HG02571 (cell line): Measurements from ENCODE around the gene TRANK1.

Experiments used
- ATAC-seq: cut with Tn5 transposase; IDR thresholded peaks from one replicate; pipeline ENCODE4 v1.9.1; 2021; ENCODE audit warnings: mild to moderate bottlenecking, moderate library complexity; ENCODE audit not compliant: unreplicated experiment

The TRANK1 gene

GRCh38 chr3:36813305-36813704 lies 131.5 kb downstream of the TRANK1 start:
- ATAC-seq: no peak

- no peak for ATAC-seq
Observed at GRCh38 chr3:36812240-36812639, 132.6 kb downstream of the TRANK1 start.

- no peak for ATAC-seq
Observed at GRCh38 chr3:36811768-36812167, 133.1 kb downstream of the TRANK1 start.

GRCh38 chr3:36804295-36805055 lies 140.4 kb downstream of the TRANK1 start:
- no peak for ATAC-seq

GRCh38 chr3:36803091-36803791 lies 141.6 kb downstream of the TRANK1 start:
- no peak for ATAC-seq

- no peak for ATAC-seq
Observed at GRCh38 chr3:36800533-36801116, 144.2 kb downstream of the TRANK1 start.

- ATAC-seq: no peak
Observed at GRCh38 chr3:36796881-36797280, 148.0 kb downstream of the TRANK1 start.

GRCh38 chr3:36796161-36796560 lies 148.7 kb downstream of the TRANK1 start:
- ATAC-seq: no peak

GRCh38 chr3:36795622-36796021 lies 149.2 kb downstream of the TRANK1 start:
- ATAC-seq: no peak

DNA sequence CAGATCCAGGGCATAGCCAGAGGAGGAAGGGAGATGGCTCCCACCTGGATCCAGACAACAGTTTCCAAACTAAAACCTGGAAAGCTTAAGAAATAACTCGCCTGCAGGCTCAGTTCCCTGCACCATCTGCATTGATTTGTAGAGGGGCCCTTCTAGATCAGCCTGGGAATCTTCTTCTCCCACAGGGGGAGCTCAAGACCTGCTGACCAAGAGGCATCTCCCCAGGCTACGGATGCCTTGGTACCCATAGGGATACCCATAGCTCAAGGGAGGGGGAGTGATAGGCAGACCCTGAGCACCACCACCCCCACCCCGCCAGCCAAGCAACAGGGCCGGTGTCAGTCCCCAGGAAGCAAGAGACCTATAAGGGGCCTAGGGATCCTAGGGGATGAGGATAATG lies 152.5 kb downstream of the TRANK1 start:
- ATAC-seq: no peak

GRCh38 chr3:36790765-36791164 lies 154.1 kb downstream of the TRANK1 start:
- no peak for ATAC-seq

- ATAC-seq: no peak
Observed at GRCh38 chr3:36786921-36787890, 157.6 kb downstream of the TRANK1 start.

- ATAC-seq: no peak
Observed at GRCh38 chr3:36784138-36784635, 160.7 kb downstream of the TRANK1 start.

- no peak for ATAC-seq
Observed at GRCh38 chr3:36777424-36778218, 167.2 kb downstream of the TRANK1 start.
